A549 (cell line): ENCODE measurements around the gene TMEM88. TPM values are rescaled to one million over a fixed set of nuclear protein-coding genes. Genes with fewer than 3 reads are reported as not detected.

Source experiments
- ATAC-seq, 2 experiments: fragments of 200-7000 bp in 1 of 2; fragments of >200 bp in 1 of 2; cut with Nextera tagmentation in 1 of 2; cut with Tn5 transposase in 1 of 2; 3 replicates each; pipeline versions ENCODE4 v1.8.0 to v1.9.1; 2018 to 2020; ENCODE audit warnings: mild to moderate bottlenecking in 1 of 2, moderate library complexity in 1 of 2
- CTCF ChIA-PET: fragments of 300-600 bp; sonication (Branson Sonifier 250); formaldehyde crosslinking; extraction: SDS; loops from one replicate; lab custom pipeline; 2021; ENCODE audit warnings: antibody characterized with exemption, inconsistent platforms; lab: Yijun Ruan, JAX
- POLR2A ChIA-PET: fragments of 350-600 bp; formaldehyde crosslinking; extraction: SDS; loops from one replicate; lab custom pipeline; 2021; ENCODE audit warnings: antibody characterized with exemption, inconsistent platforms; lab: Yijun Ruan, JAX
- DNase-seq, 2 experiments: peaks; one replicate each; pipeline versions ENCODE4 v3.0.0 to v3.0.0-alpha.2; 2011 to 2016; ENCODE audit warnings: low read depth in 1 of 2, low spot score in 1 of 2
- FAIRE-seq: peaks from 2 replicates; lab custom pipeline; 2011; peaks lifted over from hg19 to GRCh38; lab: Jason Lieb, UNC
- H3K27ac ChIP-seq, 2 experiments: fragments of >200 bp; sonication (Bioruptor Twin); formaldehyde crosslinking; 3 replicates each; pipeline ENCODE4 v1.5.1; 2016 to 2017
- H3K4me1 ChIP-seq: fragments of >200 bp; sonication (Bioruptor Twin); formaldehyde crosslinking; 3 replicates; pipeline ENCODE4 v1.6.1; 2016
- H3K4me2 ChIP-seq: fragments of >200 bp; sonication (Bioruptor Twin); formaldehyde crosslinking; 3 replicates; pipeline ENCODE4 v1.6.1; 2016
- H3K4me3 ChIP-seq: fragments of >200 bp; sonication (Bioruptor Twin); formaldehyde crosslinking; 3 replicates; pipeline ENCODE4 v1.5.1; 2016
- H3K9me3 ChIP-seq: fragments of >200 bp; sonication (Bioruptor Twin); formaldehyde crosslinking; 3 replicates; pipeline ENCODE4 v1.6.1; 2016
- BHLHE40 ChIP-seq: IDR thresholded peaks from 2 replicates; pipeline ENCODE4 v1.6.1; 2012; ENCODE audit warnings: low read depth, low read length, inconsistent platforms
- CEBPB ChIP-seq, 2 experiments: fragments of >200 bp in 1 of 2; sonication (Bioruptor Twin) in 1 of 2; formaldehyde crosslinking in 1 of 2; IDR thresholded peaks; 2 replicates each; pipeline ENCODE4 v1.6.1; 2012 to 2016
- CTCF ChIP-seq: fragments of >200 bp; sonication (Bioruptor Twin); formaldehyde crosslinking; IDR thresholded peaks from 3 replicates; pipeline ENCODE4 v1.5.1; 2016
- EP300 ChIP-seq, 2 experiments: fragments of >200 bp; sonication (Bioruptor Twin); formaldehyde crosslinking; IDR thresholded peaks; 2 replicates in 1 of 2; 3 replicates in 1 of 2; pipeline ENCODE4 v1.6.1; 2016 to 2017
- FOSB ChIP-seq: fragments of 250-450 bp; sonication (Bioruptor Pico); IDR thresholded peaks from 2 replicates; pipeline ENCODE4 v1.5.0; 2020; ENCODE audit warnings: mild to moderate bottlenecking, moderate library complexity
- FOSL2 ChIP-seq, 2 experiments: fragments of 450-650 bp in 1 of 2; fragments of >200 bp in 1 of 2; sonication (Bioruptor Twin) in 1 of 2; formaldehyde crosslinking; IDR thresholded peaks; 2 replicates each; pipeline versions ENCODE4 v1.5.0 to v1.6.1; 2016 to 2020; ENCODE audit warnings: mild to moderate bottlenecking in 1 of 2, moderate library complexity in 1 of 2
- HDAC2 ChIP-seq: fragments of 200-600 bp; sonication (generic); IDR thresholded peaks from 2 replicates; pipeline ENCODE4 v1.6.1; 2016
- HEYL ChIP-seq: fragments of 250-450 bp; sonication (Bioruptor Pico); IDR thresholded peaks from 2 replicates; pipeline ENCODE4 v1.8.0; 2021; ENCODE audit warnings: mild to moderate bottlenecking, moderate library complexity
- HMGXB4 ChIP-seq: fragments of 250-450 bp; sonication (Bioruptor Pico); IDR thresholded peaks from 2 replicates; pipeline ENCODE4 v1.5.0; 2021; ENCODE audit warnings: mild to moderate bottlenecking, moderate library complexity, borderline replicate concordance
- HOXA7 ChIP-seq: fragments of 250-450 bp; sonication (Bioruptor Pico); IDR thresholded peaks from 2 replicates; pipeline ENCODE4 v1.5.0; 2020; ENCODE audit warnings: mild to moderate bottlenecking, moderate library complexity
- HOXB13 ChIP-seq: fragments of 250-450 bp; sonication (Bioruptor Pico); IDR thresholded peaks from 2 replicates; pipeline ENCODE4 v1.5.0; 2020; ENCODE audit warnings: low read depth, mild to moderate bottlenecking, moderate library complexity
- JUN ChIP-seq, 2 experiments: fragments of >200 bp; sonication (Bioruptor Twin); formaldehyde crosslinking; IDR thresholded peaks; 2 replicates in 1 of 2; 3 replicates in 1 of 2; pipeline ENCODE4 v1.6.1; 2016 to 2017
- KDM5A ChIP-seq: fragments of 200-600 bp; sonication (generic); IDR thresholded peaks from 2 replicates; pipeline ENCODE4 v1.6.1; 2016; ENCODE audit warnings: antibody characterized with exemption, mild to moderate bottlenecking
- MAFK ChIP-seq: fragments of 450-650 bp; IDR thresholded peaks from 2 replicates; pipeline ENCODE4 v1.6.1; 2014; ENCODE audit not compliant: partially characterized antibody
- NFE2L2 ChIP-seq: fragments of 150-350 bp; conservative IDR thresholded peaks from 2 replicates; pipeline ENCODE4 v1.6.1; 2014; ENCODE audit warnings: low read length
- NPAS2 ChIP-seq: fragments of 250-450 bp; sonication (Bioruptor Pico); IDR thresholded peaks from 2 replicates; pipeline ENCODE4 v1.8.0; 2022; ENCODE audit warnings: mild to moderate bottlenecking, moderate library complexity, borderline replicate concordance
- PBX3 ChIP-seq: IDR thresholded peaks from 2 replicates; pipeline ENCODE4 v1.6.1; 2012
- POLR2A ChIP-seq: IDR thresholded peaks from 2 replicates; pipeline ENCODE4 v1.6.1; 2012; ENCODE audit warnings: mild to moderate bottlenecking, low read length
- POLR2AphosphoS2 ChIP-seq: conservative IDR thresholded peaks from 2 replicates; pipeline ENCODE4 v1.6.1; 2012; ENCODE audit warnings: low read length, improper control_type of control experiment, inconsistent platforms
- RAD21 ChIP-seq, 2 experiments: fragments of >200 bp in 1 of 2; sonication (Bioruptor Twin) in 1 of 2; formaldehyde crosslinking in 1 of 2; IDR thresholded peaks in 1 of 2; conservative IDR thresholded peaks in 1 of 2; 2 replicates in 1 of 2; 3 replicates in 1 of 2; pipeline ENCODE4 v1.6.1; 2012 to 2018; ENCODE audit warnings: inconsistent platforms in 1 of 2
- REST ChIP-seq: fragments of 200-600 bp; sonication (generic); IDR thresholded peaks from 2 replicates; pipeline ENCODE4 v1.6.1; 2016; ENCODE audit warnings: antibody characterized with exemption, mild to moderate bottlenecking, moderate library complexity
- SREBF2 ChIP-seq: fragments of 450-650 bp; IDR thresholded peaks from 2 replicates; pipeline ENCODE4 v1.6.1; 2014; ENCODE audit warnings: mild to moderate bottlenecking, moderate library complexity
- TFCP2L1 ChIP-seq: fragments of 250-450 bp; sonication (Bioruptor Pico); IDR thresholded peaks from 2 replicates; pipeline ENCODE4 v1.5.0; 2021; ENCODE audit warnings: mild to moderate bottlenecking
- TP53 ChIP-seq: fragments of 250-450 bp; sonication (Bioruptor Pico); IDR thresholded peaks from 2 replicates; pipeline ENCODE4 v1.5.0; 2021; ENCODE audit warnings: mild to moderate bottlenecking, moderate library complexity
- ZSCAN20 ChIP-seq: fragments of 250-450 bp; sonication (Bioruptor Pico); IDR thresholded peaks from 2 replicates; pipeline ENCODE4 v1.8.0; 2022; ENCODE audit warnings: mild to moderate bottlenecking, moderate library complexity
- WGBS: methylation state at CpG from one replicate; pipeline ENCODE4 v1.1.6; 2017; ENCODE audit errors: missing lambda C conversion rate; 5-methylcytosine and 5-hydroxymethylcytosine counted together
- polyA plus RNA-seq, 4 experiments: library from polyadenylated mRNA; depleted of rRNA in 3 of 4; stranded (reverse); fragments of >200 nt; fragmentation: RNase III in 1 of 4; extraction: RNeasy Plus Mini Kit Qiagen cat#74134 plus additional on column Dnase treatment in 1 of 4; gene quantifications; 2 replicates in 3 of 4; 3 replicates in 1 of 4; pipeline ENCODE4 v1.2.3, GENCODE V29; 2011 to 2017

TMEM88 gene
- polyA plus RNA-seq, 2 of the 4 experiments (the other 2 are of a cell fraction), result 0.17 to 0.48 TPM

- TF ChIP-seq HEYL (CRISPR knock-in tag), result no peak
These were observed 1.3 kb downstream of the TMEM88 start (continued) for GRCh38 chr17:7856011-7856810.

GRCh38 chr17:7856811-7857712 is 2.2 kb downstream of the TMEM88 start, which contains the start of gene NAA38:
NAA38 (minus strand) TSS chr17:7857559; CDS start chr17:7857463, 96 bp downstream.
- POLR2A ChIA-PET, result interaction anchor here (0.5 to 2.7 kb wide), 39 partner anchors 9 to 373 kb away, joined by 3 to 65 read pairs (median 5); partner anchors contain the start of genes CHD3, CNTROB, KDM6B and MPDU1
- Histone ChIP-seq H3K9me3 (no peaks in the 10 kb centered on the region), H3K4me1 (peaks cover 23% of the 10 kb centered on the region), H3K27ac (peak within 1 kb of the TSS; percentile 91 to 98), H3K4me3 (peak within 1 kb of the TSS; percentile 69), H3K4me2 (peak within 1 kb of the TSS; percentile 99)
- under 1% methylated on average over 43 of the region's 64 CpGs for WGBS
- DNase-seq, result peak; percentile 95 to 100
- ATAC-seq, result peak; percentile 74 to 88
- CTCF ChIA-PET, result interaction anchor here (0.5 to 2.9 kb wide), 35 partner anchors 12 to 674 kb away, joined by 3 to 48 read pairs (median 4); partner anchors contain the start of genes KDM6B and WRAP53
- FAIRE-seq, result peak; percentile 100
- TF ChIP-seq TP53 (CRISPR knock-in tag), result no peak
- TF ChIP-seq HDAC2, result 0 out of 2 replicates have a peak, but pooled peaks have one; percentile 34
- peak; percentile 32 to 56; a peak in 3 of 5 replicates for TF ChIP-seq RAD21 (conservative IDR thresholded peaks at IDR 0.05 in 1 of 2, IDR thresholded peaks at IDR 0.05 in 1 of 2)
- no peak for TF ChIP-seq NPAS2
- no peak for TF ChIP-seq HOXB13 (CRISPR knock-in tag)
- peak; percentile 14; the same call in 1 of the 2 replicates for TF ChIP-seq TFCP2L1 (CRISPR knock-in tag)
- peak in 1 of 2 experiments; percentile 38; a peak in 1 of 4 replicates for TF ChIP-seq CEBPB (IDR thresholded peaks at IDR 0.05)
- peak; percentile 66 for TF ChIP-seq PBX3
- TF ChIP-seq POLR2A, result peak; percentile 55
- no peak for TF ChIP-seq SREBF2
- 0 out of 2 replicates have a peak, but pooled peaks have one; percentile 37 for TF ChIP-seq POLR2AphosphoS2
- no peak for TF ChIP-seq HMGXB4
- TF ChIP-seq MAFK, result no peak
- no peak for TF ChIP-seq FOSL2 (IDR thresholded peaks at IDR 0.05)
- TF ChIP-seq FOSL2 (CRISPR knock-in tag; IDR thresholded peaks at IDR 0.05), result peak; percentile 8; the same call in 1 of the 2 replicates
- TF ChIP-seq ZSCAN20, result no peak
- 0 out of 2 replicates have a peak, but pooled peaks have one; percentile 34 for TF ChIP-seq NFE2L2
- TF ChIP-seq HOXA7 (CRISPR knock-in tag), result peak; percentile 75; the same call in 1 of the 2 replicates
- peak; percentile 68; the same call in 1 of the 2 replicates for TF ChIP-seq FOSB (CRISPR knock-in tag)
- peak; percentile 40 for TF ChIP-seq CTCF
- TF ChIP-seq EP300 (IDR thresholded peaks at IDR 0.05), result no peak
- peak in 1 of 2 experiments; percentile 56; a peak in 3 of 5 replicates for TF ChIP-seq JUN (IDR thresholded peaks at IDR 0.05)
- no peak; the same call in 1 of the 2 replicates for TF ChIP-seq KDM5A
- TF ChIP-seq BHLHE40, result no peak
- TF ChIP-seq REST, result peak; percentile 99
